T47D (cell line): Measurements from ENCODE around the gene EPHB3.

Experiments used
- DNase-seq, 2 experiments: peaks; one replicate each; pipeline versions ENCODE4 v3.0.0 to v3.0.0-alpha.2; 2011 to 2012; ENCODE audit warnings: low read depth in 1 of 2, low spot score in 1 of 2
- JUND ChIP-seq: IDR thresholded peaks from 2 replicates; pipeline ENCODE4 v1.6.1; 2012; ENCODE audit warnings: low read depth
- in situ Hi-C: cut with HindIII; loops from 2 replicates; pipeline ENCODE4 v1.10.0; 2016; ENCODE audit warnings: low sequenced_read_pairs, low pct_unique_long_range_greater_than_20kb

EPHB3 gene

GRCh38 chr3:184568924-184569829 is 7.6 kb downstream of the EPHB3 start:
- peak; percentile 91 to 96 for DNase-seq
- no peak for TF ChIP-seq JUND
- in situ Hi-C loops, result no loop called here

GRCh38 chr3:184570035-184570434 is 8.4 kb downstream of the EPHB3 start:
- no peak for TF ChIP-seq JUND
- in situ Hi-C loops, result no loop called here
- no peak for DNase-seq

GRCh38 chr3:184570489-184570888 is 8.9 kb downstream of the EPHB3 start:
- no peak for DNase-seq
- in situ Hi-C loops, result no loop called here
- TF ChIP-seq JUND, result no peak

GRCh38 chr3:184571750-184572377 is 10.3 kb downstream of the EPHB3 start:
- no peak for DNase-seq
- in situ Hi-C loops, result no loop called here
- no peak for TF ChIP-seq JUND

GRCh38 chr3:184572633-184573270 is 11.2 kb downstream of the EPHB3 start:
- DNase-seq, result no peak
- no peak for TF ChIP-seq JUND
- in situ Hi-C loops, result no loop called here

GRCh38 chr3:184574515-184575417 is 13.2 kb downstream of the EPHB3 start:
- in situ Hi-C loops, result no loop called here
- no peak for DNase-seq
- TF ChIP-seq JUND, result no peak

GRCh38 chr3:184575701-184576100 is 14.1 kb downstream of the EPHB3 start:
- in situ Hi-C loops, result no loop called here
- no peak for TF ChIP-seq JUND

GRCh38 chr3:184576457-184577240 is 15.1 kb downstream of the EPHB3 start:
- DNase-seq, result no peak
- no peak for TF ChIP-seq JUND
- in situ Hi-C loops, result no loop called here

More at GRCh38 chr3:184575701-184576100, 14.1 kb downstream of the EPHB3 start:
- no peak for DNase-seq

- TF ChIP-seq JUND, result no peak
- no peak for DNase-seq
- in situ Hi-C loops, result no loop called here
These were observed 16.0 kb downstream of the EPHB3 start for GRCh38 chr3:184577546-184577945.

- in situ Hi-C loops, result no loop called here
- no peak for TF ChIP-seq JUND
- no peak for DNase-seq
These were observed 16.6 kb downstream of the EPHB3 start for GRCh38 chr3:184578218-184578617.

- no peak for DNase-seq
- no peak for TF ChIP-seq JUND
- in situ Hi-C loops, result no loop called here
These were observed 17.2 kb downstream of the EPHB3 start for GRCh38 chr3:184578822-184579221.
